Activated T-cell treated with anti-CD3 and anti-CD28 coated beads, Interleukin-2, amount 50 U/mL, for 48 hours (primary cell): Measurements from ENCODE around the gene ABHD17C.

Experiments
- DNase-seq, 2 experiments: peaks; one replicate each; pipeline ENCODE4 v3.0.0-alpha.2; 2020

ABHD17C gene

GRCh38 chr15:80769153-80769828, 74.2 kb downstream of the ABHD17C start:
- no peak for DNase-seq

DNA sequence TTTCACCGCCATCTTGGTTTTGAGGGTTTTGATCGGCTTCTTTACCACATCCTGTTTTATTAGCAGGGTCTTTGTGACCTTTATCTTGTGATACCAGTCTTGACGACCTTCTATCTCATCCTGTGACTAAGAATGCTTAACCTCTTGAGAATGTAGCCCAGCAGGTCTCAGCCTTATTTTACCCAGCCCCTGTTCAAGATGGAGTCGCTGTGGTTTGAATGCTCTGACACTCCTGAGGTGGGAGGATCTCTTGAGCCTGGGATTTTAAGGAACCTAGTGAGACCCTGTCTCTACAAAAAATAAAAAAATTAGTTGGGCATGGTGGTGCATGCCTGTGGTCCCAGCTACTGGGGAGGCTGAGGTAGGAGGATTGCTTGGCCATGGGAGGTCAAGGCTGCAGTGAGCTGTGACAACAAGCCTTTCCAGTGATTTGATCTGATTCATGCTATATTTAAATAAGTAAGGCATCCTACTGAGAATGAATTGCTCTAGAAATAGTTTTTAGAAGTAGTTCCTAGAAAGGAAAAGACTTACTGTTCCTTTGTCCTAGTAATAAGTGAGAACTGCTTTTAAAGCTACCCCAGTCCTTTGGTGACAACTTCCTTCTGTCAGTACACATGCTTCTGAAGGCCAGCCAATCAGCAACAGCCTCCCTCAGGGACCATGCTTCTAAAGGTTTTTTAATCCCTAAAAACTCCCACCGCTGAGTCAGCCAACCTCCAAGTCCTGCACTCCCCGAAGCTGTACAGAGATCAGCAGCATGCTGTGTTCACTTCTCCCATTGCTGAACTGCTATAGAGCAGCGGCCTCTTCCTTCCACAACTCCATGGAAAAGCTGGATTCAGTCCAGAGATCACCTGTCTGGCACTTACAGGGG, 75.0 kb downstream of the ABHD17C start:
- no peak for DNase-seq

DNA sequence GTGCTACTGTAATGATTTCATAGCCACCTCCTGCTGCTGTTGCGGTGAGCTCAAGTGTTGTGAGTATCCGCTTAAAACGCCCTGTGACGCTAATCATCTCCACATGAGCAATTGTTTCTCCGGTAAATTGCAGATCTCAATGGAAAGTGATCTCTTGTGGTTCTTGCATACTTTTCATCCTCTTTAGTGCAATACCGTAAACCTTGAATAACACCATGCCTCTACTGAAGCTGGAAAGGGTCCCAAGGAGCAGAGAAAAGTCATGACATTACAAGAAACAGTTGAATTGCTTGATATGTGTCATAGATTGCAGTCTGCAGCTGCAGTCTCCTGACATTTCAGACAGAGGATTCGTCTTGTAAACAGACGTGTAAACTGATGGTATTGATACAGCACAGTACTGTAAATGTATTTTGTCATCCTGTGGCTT, 78.0 kb downstream of the ABHD17C start:
- DNase-seq = no peak

DNA sequence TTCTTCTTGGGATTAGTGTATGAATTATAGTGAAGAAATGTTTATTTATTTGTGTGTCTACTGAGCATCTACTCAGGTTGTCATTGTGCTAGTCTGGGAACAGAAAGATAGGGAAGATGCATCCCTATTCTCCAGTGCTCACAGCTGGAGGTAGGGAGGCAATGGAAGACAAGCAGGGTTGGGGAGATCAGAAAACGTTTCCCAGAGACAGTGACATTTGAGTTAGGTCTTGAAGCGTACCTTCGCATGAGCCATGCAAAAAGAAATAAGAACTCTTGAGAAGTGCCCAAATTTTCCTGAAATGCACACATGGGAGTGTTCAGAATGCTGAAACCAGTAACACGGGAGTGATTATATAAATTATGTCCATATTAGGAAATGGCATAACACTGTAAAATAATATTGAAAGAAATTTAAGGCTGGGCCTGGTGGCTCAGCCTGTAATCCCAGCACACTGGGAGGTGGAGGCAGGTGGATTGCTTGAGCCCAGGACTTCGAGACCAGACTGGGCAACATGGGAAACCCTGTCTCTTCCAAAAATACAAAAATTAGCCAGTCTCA, 78.8 kb downstream of the ABHD17C start:
- no peak for DNase-seq

DNA sequence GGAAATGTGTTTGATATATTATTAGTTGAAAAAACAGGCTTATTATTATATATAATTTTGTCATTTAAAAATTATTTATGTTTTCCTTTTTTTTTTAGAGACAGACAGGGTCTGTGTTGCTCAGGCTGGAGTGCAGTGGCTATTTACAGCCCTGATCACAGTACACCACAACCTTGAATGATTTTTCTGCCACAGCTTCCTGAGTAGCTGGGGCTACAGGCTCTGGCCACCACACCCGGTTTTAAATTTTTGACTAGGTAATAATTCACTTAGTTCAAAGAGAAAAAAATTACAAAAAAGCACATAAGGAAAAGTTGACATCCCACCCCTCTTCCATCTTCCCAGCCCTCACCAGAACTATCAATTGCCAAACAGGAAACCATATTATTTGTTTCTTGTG, 79.4 kb downstream of the ABHD17C start:
- DNase-seq = no peak

DNA sequence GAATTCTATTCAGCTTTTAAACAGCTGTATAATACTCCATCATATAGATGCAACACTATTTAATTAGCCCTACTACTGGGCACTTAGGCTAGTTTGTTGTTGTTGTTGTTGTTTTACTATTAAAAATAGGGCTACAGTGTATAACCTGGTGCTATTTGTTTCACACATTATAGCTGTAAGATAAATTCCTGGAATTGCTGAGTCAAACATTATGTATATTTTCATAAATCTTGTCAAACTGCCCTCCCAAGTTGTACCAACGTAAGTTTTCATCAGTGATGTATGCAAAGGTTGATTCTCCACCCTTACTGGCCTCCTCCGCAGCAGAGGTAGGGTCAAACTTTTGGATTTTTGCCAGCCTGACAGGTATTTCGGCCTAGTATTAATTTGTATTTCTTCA, 80.2 kb downstream of the ABHD17C start:
- no peak for DNase-seq

DNA sequence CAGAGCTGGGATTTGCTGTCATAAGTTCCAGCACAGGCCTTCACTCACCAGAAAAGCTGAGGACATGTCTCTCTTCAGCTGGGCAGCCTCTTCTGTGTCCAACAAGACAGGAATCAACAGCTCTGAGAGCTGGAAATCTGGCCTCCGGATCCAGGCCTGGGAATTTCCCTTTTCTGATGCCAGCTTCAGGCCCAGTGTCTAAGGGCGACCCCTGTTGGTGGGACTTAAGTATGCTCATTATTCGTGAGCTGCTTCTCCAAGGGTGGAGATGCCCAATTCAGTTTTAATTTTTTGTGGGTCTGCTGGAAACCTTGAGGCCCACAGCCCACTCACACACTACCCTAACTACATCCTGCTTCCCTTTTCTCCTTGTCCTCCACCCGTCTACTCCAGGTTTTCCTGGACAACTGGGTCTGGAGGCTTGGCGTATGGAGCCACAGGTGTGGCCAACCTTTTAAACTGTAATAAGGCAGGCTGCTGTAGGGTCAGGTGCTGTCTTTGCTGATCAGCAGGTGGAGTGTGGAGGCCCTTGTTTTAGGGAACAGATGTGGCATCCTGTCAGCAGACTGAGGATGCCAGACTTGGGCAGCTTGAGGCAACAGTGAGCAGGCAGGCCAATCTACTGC, 81.4 kb downstream of the ABHD17C start:
- peak; percentile 75 to 76 for DNase-seq

DNA sequence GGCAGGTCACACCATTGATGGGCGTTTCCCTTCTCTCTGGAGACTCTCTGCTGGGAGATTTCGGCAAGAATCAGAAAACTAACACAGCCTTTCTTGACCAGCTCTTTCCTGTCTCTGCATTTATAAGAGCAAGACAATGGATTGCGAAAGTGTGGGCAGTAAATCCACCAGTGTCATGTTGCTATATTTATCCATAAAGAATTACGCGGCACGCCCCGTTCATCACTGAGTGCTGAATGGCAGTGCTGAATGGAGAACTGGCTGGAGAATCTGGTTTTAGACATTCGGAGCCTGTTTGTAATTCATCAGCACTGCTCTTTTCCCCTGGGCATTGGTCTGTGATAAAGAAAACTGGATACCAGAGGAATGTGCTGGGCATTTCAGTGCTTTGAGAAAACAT, 82.0 kb downstream of the ABHD17C start:
- no peak for DNase-seq

GRCh38 chr15:80777826-80778620, 82.9 kb downstream of the ABHD17C start:
- no peak for DNase-seq

- no peak for DNase-seq
Observed at GRCh38 chr15:80778621-80778963, 83.5 kb downstream of the ABHD17C start.

DNA sequence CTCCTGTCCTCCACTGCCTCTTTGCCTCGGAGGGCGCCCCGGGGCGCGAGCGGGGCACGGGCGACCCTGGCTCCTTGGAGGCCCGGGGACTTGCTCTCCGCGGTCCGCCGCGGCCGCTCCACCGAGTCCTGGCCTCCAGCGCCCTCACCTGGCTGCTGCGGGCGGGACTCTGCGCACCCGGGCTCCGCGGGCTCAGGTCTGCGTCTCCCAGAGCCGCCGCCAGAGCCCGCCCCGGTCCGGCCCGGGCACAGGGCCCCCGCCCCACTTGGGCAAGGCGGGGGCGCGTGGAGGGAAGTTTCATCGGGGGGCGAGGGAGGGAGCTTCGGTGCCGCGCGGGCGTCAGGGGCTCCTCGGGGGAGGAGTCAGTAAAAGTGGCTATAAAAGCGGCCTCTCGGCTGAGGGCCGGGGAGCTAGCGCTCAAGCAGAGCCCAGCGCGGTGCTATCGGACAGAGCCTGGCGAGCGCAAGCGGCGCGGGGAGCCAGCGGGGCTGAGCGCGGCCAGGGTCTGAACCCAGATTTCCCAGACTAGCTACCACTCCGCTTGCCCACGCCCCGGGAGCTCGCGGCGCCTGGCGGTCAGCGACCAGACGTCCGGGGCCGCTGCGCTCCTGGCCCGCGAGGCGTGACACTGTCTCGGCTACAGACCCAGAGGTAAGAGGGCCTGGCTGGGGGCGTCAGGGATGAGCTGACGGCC, 84.0 kb downstream of the ABHD17C start, which contains the start of gene CEMIP:
CEMIP (plus strand) TSS at position 407 of the 694 bp plus-strand sequence. CDS start 94,510 bp downstream, outside the sequence.
- peak; percentile 82 to 87 for DNase-seq

DNA sequence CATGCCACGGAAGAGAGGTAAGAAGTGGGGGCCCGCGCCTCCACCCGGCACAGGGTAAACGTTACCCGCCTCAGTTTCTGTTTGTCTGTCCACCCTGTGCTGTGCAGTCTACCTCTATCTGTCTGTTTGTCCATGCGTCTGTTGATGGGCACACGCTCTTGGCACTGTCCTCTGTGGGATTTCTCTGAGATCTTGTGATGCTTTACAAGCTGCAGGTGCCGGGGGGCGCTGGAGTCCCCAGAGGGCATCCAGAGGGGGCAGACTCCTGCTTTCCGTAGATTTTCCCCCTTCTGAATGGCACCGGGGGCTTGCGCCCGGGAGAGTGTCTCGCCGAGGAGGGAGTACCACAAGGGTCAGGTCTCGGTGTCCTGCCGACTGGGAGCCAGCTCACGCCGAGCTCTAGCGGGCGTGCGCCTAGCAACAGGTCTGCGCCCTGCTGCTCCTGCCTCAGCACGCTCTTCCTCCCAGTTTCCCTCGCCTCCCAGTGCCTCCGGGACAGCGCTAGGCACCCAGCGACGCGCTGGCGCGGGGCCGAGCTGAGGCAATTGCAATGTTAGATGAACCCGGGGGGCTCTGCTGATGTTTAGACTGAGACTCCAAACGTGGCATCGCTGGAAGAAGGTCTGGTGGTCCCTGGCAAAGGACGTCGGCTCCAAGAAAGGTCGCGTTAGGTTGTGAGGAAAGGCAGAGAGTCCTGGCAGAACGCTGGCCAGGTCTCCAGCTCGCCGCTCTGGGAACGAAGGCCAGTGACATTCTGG, 84.7 kb downstream of the ABHD17C start:
- no peak for DNase-seq

- peak; percentile 38 to 58 for DNase-seq
Observed at GRCh38 chr15:80780416-80781221, 85.5 kb downstream of the ABHD17C start.

DNA sequence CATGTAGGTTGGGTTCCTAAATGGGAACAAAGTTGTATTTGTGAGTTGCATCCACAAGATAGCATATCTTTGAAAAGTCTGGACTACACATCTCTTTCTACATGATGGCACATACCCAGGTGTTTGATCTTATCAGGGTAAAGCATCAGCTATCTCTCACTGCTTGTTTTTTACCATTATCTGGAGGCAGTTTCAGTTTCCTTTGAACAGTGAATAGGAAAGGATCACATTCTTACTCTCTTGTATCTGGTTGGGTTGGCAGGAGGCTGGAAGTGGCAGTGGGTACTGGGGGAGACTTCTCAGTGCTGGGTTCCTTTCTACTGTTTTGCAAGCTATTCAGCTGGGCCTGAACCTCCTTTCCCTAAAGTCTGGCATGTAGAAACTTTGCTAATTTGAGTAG, 88.2 kb downstream of the ABHD17C start:
- DNase-seq = no peak

- no peak for DNase-seq
Observed at GRCh38 chr15:80785335-80785734, 90.2 kb downstream of the ABHD17C start.

- DNase-seq = no peak
Observed at GRCh38 chr15:80785811-80786354, 90.8 kb downstream of the ABHD17C start.

- DNase-seq = no peak
Observed at GRCh38 chr15:80787316-80787715, 92.2 kb downstream of the ABHD17C start.

GRCh38 chr15:80788536-80788935, 93.4 kb downstream of the ABHD17C start:
- no peak for DNase-seq

DNA sequence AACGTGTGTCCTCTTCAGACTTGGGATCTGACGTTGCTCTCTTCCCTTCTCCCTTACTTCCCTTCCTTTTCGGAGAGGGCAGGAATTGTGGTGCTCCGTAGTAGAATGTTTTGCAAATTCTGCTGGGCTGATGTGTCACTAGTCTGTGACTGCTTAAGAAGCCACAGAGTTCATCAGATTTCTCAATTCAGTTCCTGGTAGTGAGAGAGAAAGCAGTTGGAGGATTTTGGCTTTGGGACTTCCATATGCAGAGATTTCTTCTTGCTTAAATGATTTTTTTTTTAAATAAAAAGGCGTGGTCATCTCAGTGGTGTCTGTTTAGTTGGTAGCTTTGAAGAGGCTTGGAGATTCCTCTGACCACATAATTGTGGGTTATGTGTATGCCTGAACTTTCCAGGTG, 94.2 kb downstream of the ABHD17C start:
- no peak for DNase-seq

- no peak for DNase-seq
Observed at GRCh38 chr15:80789796-80790195, 94.7 kb downstream of the ABHD17C start.
